GM13977 (cell line): ENCODE results near the gene SPEG.

Experiments used
- DNase-seq: peaks from one replicate; pipeline ENCODE4 v3.0.0; 2012; ENCODE audit warnings: low spot score
- CTCF ChIP-seq: IDR thresholded peaks from 2 replicates; pipeline ENCODE4 v1.5.1; 2012; ENCODE audit warnings: mild to moderate bottlenecking, control low read depth; ENCODE audit not compliant: insufficient read depth; ENCODE audit errors: extremely low read depth, missing control alignments
- in situ Hi-C: fragments of 300-500 bp; cut with MboI; formaldehyde crosslinking; loops from one replicate; pipeline ENCODE4 v1.12.0; 2022; ENCODE audit warnings: low sequenced_read_pairs, low pct_unique_long_range_greater_than_20kb, mixed read lengths, inconsistent platforms; ENCODE audit not compliant: unreplicated experiment

The SPEG gene

DNA sequence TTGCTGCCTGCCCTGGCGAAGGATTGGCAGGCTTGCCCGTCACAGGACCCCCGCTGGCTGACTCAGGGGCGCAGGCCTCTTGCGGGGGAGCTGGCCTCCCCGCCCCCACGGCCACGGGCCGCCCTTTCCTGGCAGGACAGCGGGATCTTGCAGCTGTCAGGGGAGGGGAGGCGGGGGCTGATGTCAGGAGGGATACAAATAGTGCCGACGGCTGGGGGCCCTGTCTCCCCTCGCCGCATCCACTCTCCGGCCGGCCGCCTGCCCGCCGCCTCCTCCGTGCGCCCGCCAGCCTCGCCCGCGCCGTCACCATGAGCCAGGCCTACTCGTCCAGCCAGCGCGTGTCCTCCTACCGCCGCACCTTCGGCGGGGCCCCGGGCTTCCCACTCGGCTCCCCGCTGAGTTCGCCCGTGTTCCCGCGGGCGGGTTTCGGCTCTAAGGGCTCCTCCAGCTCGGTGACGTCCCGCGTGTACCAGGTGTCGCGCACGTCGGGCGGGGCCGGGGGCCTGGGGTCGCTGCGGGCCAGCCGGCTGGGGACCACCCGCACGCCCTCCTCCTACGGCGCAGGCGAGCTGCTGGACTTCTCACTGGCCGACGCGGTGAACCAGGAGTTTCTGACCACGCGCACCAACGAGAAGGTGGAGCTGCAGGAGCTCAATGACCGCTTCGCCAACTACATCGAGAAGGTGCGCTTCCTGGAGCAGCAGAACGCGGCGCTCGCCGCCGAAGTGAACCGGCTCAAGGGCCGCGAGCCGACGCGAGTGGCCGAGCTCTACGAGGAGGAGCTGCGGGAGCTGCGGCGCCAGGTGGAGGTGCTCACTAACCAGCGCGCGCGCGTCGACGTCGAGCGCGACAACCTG, 16.3 kb upstream of the SPEG start, which contains the start of gene DES:
Gene DES (plus strand): TSS at position 223 of the 857 bp plus-strand sequence. CDS start 86 bp downstream, at position 309.
- no peak for TF ChIP-seq CTCF
- in situ Hi-C loops, result no loop called here
- no peak for DNase-seq

DNA sequence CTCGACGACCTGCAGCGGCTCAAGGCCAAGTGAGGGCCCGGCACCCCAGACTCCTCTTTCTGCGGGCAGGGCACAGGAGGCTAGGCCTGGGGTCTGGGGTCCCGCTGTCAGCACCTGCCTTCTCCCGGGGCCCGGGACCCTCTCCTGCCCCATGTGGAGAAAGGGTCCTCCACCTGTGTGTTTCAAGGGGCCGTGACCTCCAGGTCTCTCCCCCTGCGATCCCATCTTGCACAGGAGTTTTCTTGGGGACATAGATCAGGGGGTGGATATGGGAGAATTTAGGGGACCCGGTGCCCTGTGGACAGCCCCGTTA, 15.7 kb upstream of the SPEG start:
- DNase-seq, result no peak
- TF ChIP-seq CTCF, result no peak
- in situ Hi-C loops, result no loop called here

- no peak for DNase-seq
- TF ChIP-seq CTCF, result no peak
- in situ Hi-C loops, result no loop called here
Observed at GRCh38 chr2:219419331-219420197, 15.1 kb upstream of the SPEG start.

GRCh38 chr2:219420687-219421086, 14.0 kb upstream of the SPEG start:
- DNase-seq, result no peak
- no peak for TF ChIP-seq CTCF
- in situ Hi-C loops, result no loop called here

DNA sequence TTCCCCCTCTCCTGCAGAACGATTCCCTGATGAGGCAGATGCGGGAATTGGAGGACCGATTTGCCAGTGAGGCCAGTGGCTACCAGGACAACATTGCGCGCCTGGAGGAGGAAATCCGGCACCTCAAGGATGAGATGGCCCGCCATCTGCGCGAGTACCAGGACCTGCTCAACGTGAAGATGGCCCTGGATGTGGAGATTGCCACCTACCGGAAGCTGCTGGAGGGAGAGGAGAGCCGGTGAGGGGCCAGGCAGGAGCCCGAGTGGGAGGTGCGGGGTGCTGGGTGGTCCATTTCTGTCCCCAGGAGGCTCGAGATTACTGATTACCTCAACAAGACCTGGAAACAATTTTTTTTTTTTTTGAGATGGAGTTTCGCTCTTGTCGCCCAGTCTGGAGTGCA, 13.3 kb upstream of the SPEG start:
- DNase-seq, result no peak
- TF ChIP-seq CTCF, result no peak
- in situ Hi-C loops, result no loop called here

DNA sequence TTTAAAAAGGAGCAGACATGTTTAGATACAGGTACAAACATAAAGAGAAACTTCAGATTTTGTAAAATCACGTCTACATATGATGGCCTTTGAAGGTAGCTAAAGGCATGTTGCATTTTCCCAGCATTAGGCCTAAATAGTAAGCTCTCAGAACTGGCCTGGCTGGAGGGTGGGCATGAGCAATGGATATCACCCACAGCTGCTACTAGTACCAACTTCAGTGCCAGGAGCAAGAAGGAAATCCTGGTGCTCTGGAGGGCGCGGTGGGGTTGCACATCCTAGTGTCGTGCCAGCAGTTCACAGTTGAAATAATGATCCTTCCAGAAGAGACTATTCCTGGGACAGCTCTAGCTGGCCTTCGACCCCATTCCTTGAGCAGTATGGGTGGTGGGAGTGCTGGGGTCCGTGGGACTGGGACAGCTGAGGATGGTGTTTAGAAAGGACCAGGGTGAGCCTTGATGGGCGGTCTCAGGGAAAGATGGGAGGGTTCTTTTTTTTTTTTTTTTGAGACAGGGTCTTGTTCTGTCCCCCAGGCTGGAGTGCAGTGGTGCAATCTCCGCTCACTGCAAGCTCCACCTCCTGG, 11.6 kb upstream of the SPEG start:
- in situ Hi-C loops, result no loop called here
- TF ChIP-seq CTCF, result no peak

More for the DNA sequence above, 11.6 kb upstream of the SPEG start:
- DNase-seq, result no peak
